8988T (cell line): ENCODE results near the gene IL18.
"Not testable (repeated sequence)": the region's sequence is repeated elsewhere in the genome, so short reads cannot be mapped to it uniquely, and the experiment has no call there.

ENCODE experiments used
- DNase-seq: peaks from one replicate; pipeline ENCODE4 v3.0.0; 2011

Gene IL18

GRCh38 chr11:112163875-112164685, at the start of gene IL18:
Gene IL18, minus strand, starts transcription at chr11:112164094. Its CDS starts 9,041 bp downstream, at chr11:112155053.
- DNase-seq: peak; percentile 46

- DNase-seq: no peak
Observed at GRCh38 chr11:112212710-112213109, 48.8 kb upstream of the IL18 start.

- no peak for DNase-seq
Observed at GRCh38 chr11:112212290-112212689, 48.4 kb upstream of the IL18 start.

- DNase-seq: no peak
Observed at GRCh38 chr11:112211536-112211935, 47.6 kb upstream of the IL18 start.

GRCh38 chr11:112210890-112211289, 47.0 kb upstream of the IL18 start:
- DNase-seq: no peak

GRCh38 chr11:112206071-112206470, 42.2 kb upstream of the IL18 start:
- DNase-seq: no peak

- no peak for DNase-seq
Observed at GRCh38 chr11:112200252-112200651, 36.4 kb upstream of the IL18 start.

- DNase-seq: not testable (repeated sequence)
Observed at GRCh38 chr11:112199101-112199500, 35.2 kb upstream of the IL18 start.

- no peak for DNase-seq
Observed at GRCh38 chr11:112196519-112197087, 32.7 kb upstream of the IL18 start.

- no peak for DNase-seq
Observed at GRCh38 chr11:112195951-112196351, 32.1 kb upstream of the IL18 start.

GRCh38 chr11:112195113-112195512, 31.2 kb upstream of the IL18 start:
- not testable (repeated sequence) for DNase-seq

- no peak for DNase-seq
Observed at GRCh38 chr11:112186304-112186703, 22.4 kb upstream of the IL18 start.

- DNase-seq: no peak
Observed at GRCh38 chr11:112185883-112186282, 22.0 kb upstream of the IL18 start.

GRCh38 chr11:112182867-112183266, 19.0 kb upstream of the IL18 start:
- no peak for DNase-seq

GRCh38 chr11:112179601-112180000, 15.7 kb upstream of the IL18 start:
- no peak for DNase-seq

GRCh38 chr11:112178936-112179335, 15.0 kb upstream of the IL18 start:
- no peak for DNase-seq

GRCh38 chr11:112178428-112178827, 14.5 kb upstream of the IL18 start:
- no peak for DNase-seq

GRCh38 chr11:112177589-112177988, 13.7 kb upstream of the IL18 start:
- no peak for DNase-seq

- no peak for DNase-seq
Observed at GRCh38 chr11:112176077-112176476, 12.2 kb upstream of the IL18 start.

- DNase-seq: no peak
Observed at GRCh38 chr11:112175599-112175952, 11.7 kb upstream of the IL18 start.

- DNase-seq: no peak
Observed at GRCh38 chr11:112174789-112175598, 11.1 kb upstream of the IL18 start, which contains the start of gene BCO2. Gene BCO2, plus strand, starts transcription at chr11:112175512. Its CDS starts 90 bp downstream, at chr11:112175602.

- DNase-seq: no peak
Observed at GRCh38 chr11:112173152-112173551, 9.3 kb upstream of the IL18 start.

GRCh38 chr11:112172362-112172994, 8.6 kb upstream of the IL18 start:
- no peak for DNase-seq
